HCT116 (cell line): ENCODE results near the gene SUGP1. TPM values are rescaled to one million over a fixed set of nuclear protein-coding genes. Genes with fewer than 3 reads are reported as not detected.

ENCODE experiments used
- ATAC-seq: fragments of 200-7000 bp; cut with Tn5 transposase; 2 replicates; pipeline ENCODE4 v1.9.1; 2020; ENCODE audit warnings: mild to moderate bottlenecking, moderate library complexity
- BruUV-seq: library from RNA; stranded (reverse); fragments of 400-500 nt; replicated peaks from 2 replicates; lab custom pipeline; 2021; lab: Mats Ljungman, UMichigan
- CTCF ChIA-PET: fragments of 300-600 bp; sonication (Branson Sonifier 250); formaldehyde crosslinking; loops from one replicate; lab custom pipeline; 2021; ENCODE audit warnings: antibody characterized with exemption; lab: Charles Lee
- POLR2A ChIA-PET: fragments of 300-600, 350-600 bp; sonication (Branson Sonifier 250); formaldehyde crosslinking; loops from one replicate; lab custom pipeline; 2021; ENCODE audit warnings: antibody characterized with exemption; lab: Charles Lee
- RAD21 ChIA-PET, 2 experiments: fragments of 300-600 bp; sonication (Branson Sonifier 250); formaldehyde crosslinking; loops; one replicate each; lab custom pipeline; 2023; ENCODE audit warnings: low total read pairs in 2 of 2; ENCODE audit not compliant: uncharacterized antibody in 2 of 2, unreplicated experiment in 2 of 2, low non-redundant PET in 1 of 2; lab: Charles Lee
- DNase-seq: peaks from one replicate; pipeline ENCODE4 v3.0.0-alpha.2; 2010; ENCODE audit warnings: low read depth, low spot score
- H2AFZ ChIP-seq: fragments of 200-600 bp; shearing (Covaris generic), sonication (generic); 2 replicates; pipeline ENCODE4 v1.6.1; 2017; ENCODE audit warnings: low read depth, mixed run types, mixed read lengths, antibody characterized with exemption, low read length; ENCODE audit not compliant: poor library complexity, severe bottlenecking
- H3K27ac ChIP-seq: 2 replicates; pipeline ENCODE4 v1.5.1; 2012; ENCODE audit warnings: low read depth, low read length
- H3K27me3 ChIP-seq: fragments of 200-600 bp; sonication (generic); 2 replicates; pipeline ENCODE4 v1.6.1; 2016; ENCODE audit warnings: mixed run types, low read length, mixed read lengths; ENCODE audit not compliant: insufficient read depth
- H3K36me3 ChIP-seq, 2 experiments: fragments of 200-500 bp in 1 of 2; fragments of 200-600 bp in 1 of 2; sonication (Bioruptor generic) in 1 of 2; sonication (generic) in 1 of 2; 2 replicates each; pipeline versions ENCODE4 v1.5.1 to v1.6.1; 2014 to 2016; ENCODE audit warnings: low read length in 2 of 2, inconsistent platforms in 1 of 2, mixed read lengths in 1 of 2, mixed run types in 1 of 2; ENCODE audit not compliant: insufficient read depth in 2 of 2, control insufficient read depth in 1 of 2
- H3K4me1 ChIP-seq, 2 experiments: fragments of 200-600 bp in 1 of 2; sonication (generic) in 1 of 2; 2 replicates each; pipeline versions ENCODE4 v1.5.1 to v1.6.1; 2012 to 2017; ENCODE audit warnings: low read length in 2 of 2, inconsistent platforms in 1 of 2, mild to moderate bottlenecking in 1 of 2, mixed read lengths in 1 of 2, mixed run types in 1 of 2, moderate library complexity in 1 of 2; ENCODE audit not compliant: insufficient read depth in 2 of 2, control insufficient read depth in 1 of 2
- H3K4me2 ChIP-seq: fragments of 200-600 bp; sonication (generic); 2 replicates; pipeline ENCODE4 v1.6.1; 2017; ENCODE audit warnings: mixed run types, low read length, mixed read lengths
- H3K4me3 ChIP-seq, 2 experiments: fragments of 200-600 bp in 1 of 2; sonication (generic) in 1 of 2; replicated peaks in 1 of 2; 2 replicates each; pipeline ENCODE4 v1.5.1; 2011 to 2016; ENCODE audit warnings: low read length in 2 of 2, control low read depth in 1 of 2, low read depth in 1 of 2, mild to moderate bottlenecking in 1 of 2, mixed read lengths in 1 of 2, mixed run types in 1 of 2
- H3K79me2 ChIP-seq: fragments of 200-600 bp; sonication (generic); 2 replicates; pipeline ENCODE4 v1.6.1; 2017; ENCODE audit warnings: mild to moderate bottlenecking, mixed run types, low read length, moderate library complexity, mixed read lengths; ENCODE audit not compliant: insufficient read depth
- H3K9ac ChIP-seq: fragments of 200-600 bp; sonication (generic); 2 replicates; pipeline ENCODE4 v1.6.1; 2016; ENCODE audit warnings: low read length, mixed read lengths
- H3K9me2 ChIP-seq: fragments of 200-600 bp; sonication (generic), shearing (Covaris generic); 2 replicates; pipeline ENCODE4 v1.6.1; 2017; ENCODE audit warnings: mixed run types, mild to moderate bottlenecking, moderate library complexity; ENCODE audit not compliant: insufficient read depth
- H3K9me3 ChIP-seq, 2 experiments: fragments of 200-500 bp in 1 of 2; fragments of 200-600 bp in 1 of 2; sonication (Bioruptor generic) in 1 of 2; sonication (generic) in 1 of 2; 2 replicates each; pipeline ENCODE4 v1.6.1; 2014 to 2017; ENCODE audit warnings: low read length in 2 of 2, mixed read lengths in 2 of 2, inconsistent platforms in 1 of 2, low read depth in 1 of 2, mild to moderate bottlenecking in 1 of 2, mixed run types in 1 of 2, moderate library complexity in 1 of 2; ENCODE audit not compliant: control insufficient read depth in 1 of 2, insufficient read depth in 1 of 2
- H4K20me1 ChIP-seq: fragments of 200-600 bp; sonication (generic), shearing (Covaris generic); 2 replicates; pipeline ENCODE4 v1.6.1; 2017; ENCODE audit warnings: mixed run types, mild to moderate bottlenecking, moderate library complexity; ENCODE audit not compliant: insufficient read depth
- CBX3 ChIP-seq: IDR thresholded peaks from 2 replicates; pipeline ENCODE4 v1.6.1; 2012; ENCODE audit warnings: low read depth
- CEBPB ChIP-seq: IDR thresholded peaks from 2 replicates; pipeline ENCODE4 v1.6.1; 2012; ENCODE audit warnings: low read depth
- EGR1 ChIP-seq: IDR thresholded peaks from 2 replicates; pipeline ENCODE4 v1.6.1; 2012; ENCODE audit warnings: low read depth
- FOSL1 ChIP-seq: IDR thresholded peaks from 2 replicates; pipeline ENCODE4 v1.6.1; 2012; ENCODE audit warnings: low read depth
- SP1 ChIP-seq: IDR thresholded peaks from 2 replicates; pipeline ENCODE4 v1.6.1; 2012; ENCODE audit warnings: low read depth
- SRF ChIP-seq: IDR thresholded peaks from 2 replicates; pipeline ENCODE4 v1.6.1; 2012; ENCODE audit warnings: low read depth
- ZNF274 ChIP-seq: fragments of 200-500 bp; sonication (Bioruptor generic); IDR thresholded peaks from 2 replicates; pipeline ENCODE4 v1.6.1; 2014; ENCODE audit warnings: mild to moderate bottlenecking, low read depth, low read length, inconsistent platforms
- intact Hi-C: fragments of 100-400 bp; cut with micrococcal nuclease; formaldehyde crosslinking; loops from 2 replicates; pipeline ENCODE4 v1.10.0; 2022
- total RNA-seq: library from RNA; stranded (reverse); gene quantifications from one replicate; pipeline ENCODE4 v1.2.1, GENCODE V29; 2021; ENCODE audit not compliant: unreplicated experiment
- TF ChIP-seq, protein P1 (sequence below): IDR thresholded peaks from 2 replicates; pipeline ENCODE4 v1.6.1; 2012
- TF ChIP-seq, protein P2 (sequence below): IDR thresholded peaks from 2 replicates; pipeline ENCODE4 v1.6.1; 2011; ENCODE audit warnings: mild to moderate bottlenecking, low read length, moderate library complexity; ENCODE audit not compliant: insufficient replicate concordance; ENCODE audit errors: extremely low read depth

SUGP1 gene
- total RNA-seq, 1 experiment from 2014 or later, result 47.6 TPM

DNA sequence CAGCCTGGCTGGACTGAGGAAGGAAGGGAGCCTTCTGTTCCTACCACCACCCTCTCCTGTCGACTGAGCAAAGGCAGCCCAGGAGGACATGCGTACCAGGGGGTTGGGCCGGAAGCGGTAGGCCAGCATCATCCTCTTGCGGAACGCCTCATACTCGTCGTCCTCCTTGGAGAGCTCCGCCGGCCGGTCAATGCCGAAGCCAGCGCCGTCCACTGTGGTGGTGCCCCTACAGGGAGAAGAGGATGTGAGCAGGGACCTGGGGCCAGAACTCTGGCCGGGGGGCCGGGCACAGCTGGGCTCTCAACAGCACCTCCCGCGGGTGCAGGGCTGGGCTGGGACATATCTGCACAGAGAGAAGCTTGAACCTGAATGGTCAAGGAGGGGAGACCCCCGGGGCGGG, 43.5 kb downstream of the SUGP1 start:
- Histone ChIP-seq H2AFZ (no peak overlapping the region), H3K4me3 (no peak overlapping the region), H3K36me3 (peaks cover 7 to 16% of the 10 kb centered on the region in 2 experiments; a peak in 3 of 4 replicates), H3K4me2 (no peak overlapping the region), H3K9ac (no peak overlapping the region), H3K9me3 (no peaks in the 10 kb centered on the region), H4K20me1 (no peaks in the 10 kb centered on the region), H3K79me2 (no peaks in the 10 kb centered on the region), H3K27ac (no peak overlapping the region), H3K9me2 (no peaks in the 10 kb centered on the region), H3K27me3 (no peaks in the 10 kb centered on the region), H3K4me1 (no peaks in the 10 kb centered on the region)
- TF ChIP-seq, protein P1, sequence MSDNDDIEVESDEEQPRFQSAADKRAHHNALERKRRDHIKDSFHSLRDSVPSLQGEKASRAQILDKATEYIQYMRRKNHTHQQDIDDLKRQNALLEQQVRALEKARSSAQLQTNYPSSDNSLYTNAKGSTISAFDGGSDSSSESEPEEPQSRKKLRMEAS, result no peak
- TF ChIP-seq FOSL1 (no peak), ZNF274 (no peak), CBX3 (no peak)
- intact Hi-C loops, result no loop called here
- no TSS peak for BruUV-seq
- no peak for DNase-seq
- ChIA-PET RAD21 (no interaction called here), POLR2A (no interaction called here), CTCF (no interaction called here)
- no peak for ATAC-seq

DNA sequence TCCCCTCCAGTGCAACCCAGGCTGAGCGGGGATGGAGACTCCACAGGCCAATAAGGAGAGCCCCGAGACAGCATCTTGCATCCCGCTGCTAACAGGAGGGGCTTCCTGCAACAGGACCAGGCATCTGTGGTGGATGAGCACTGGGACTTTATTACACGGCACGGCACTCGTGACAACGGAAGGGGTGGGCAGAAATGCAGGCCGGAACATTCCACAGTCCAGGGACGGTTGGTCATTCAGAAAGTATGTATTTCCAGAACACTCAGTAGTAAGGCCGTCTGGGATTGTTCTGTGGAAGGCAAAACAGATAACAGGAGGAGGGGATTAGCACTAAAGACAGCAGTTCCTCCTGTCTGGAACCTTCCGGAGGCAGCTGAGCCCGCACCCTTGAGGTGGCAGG, 43.9 kb downstream of the SUGP1 start:
- Histone ChIP-seq H3K9me3 (no peaks in the 10 kb centered on the region), H3K4me1 (no peaks in the 10 kb centered on the region), H3K9me2 (no peaks in the 10 kb centered on the region), H3K27ac (no peak overlapping the region), H3K9ac (no peak overlapping the region), H3K27me3 (no peaks in the 10 kb centered on the region), H2AFZ (no peak overlapping the region), H3K4me3 (no peak overlapping the region), H4K20me1 (no peaks in the 10 kb centered on the region), H3K4me2 (no peak overlapping the region)
- no TSS peak for BruUV-seq
- ChIA-PET CTCF (no interaction called here), POLR2A (no interaction called here)
- TF ChIP-seq FOSL1 (no peak), SP1 (no peak), SRF (no peak), EGR1 (no peak), CEBPB (no peak)
- TF ChIP-seq, protein P2, sequence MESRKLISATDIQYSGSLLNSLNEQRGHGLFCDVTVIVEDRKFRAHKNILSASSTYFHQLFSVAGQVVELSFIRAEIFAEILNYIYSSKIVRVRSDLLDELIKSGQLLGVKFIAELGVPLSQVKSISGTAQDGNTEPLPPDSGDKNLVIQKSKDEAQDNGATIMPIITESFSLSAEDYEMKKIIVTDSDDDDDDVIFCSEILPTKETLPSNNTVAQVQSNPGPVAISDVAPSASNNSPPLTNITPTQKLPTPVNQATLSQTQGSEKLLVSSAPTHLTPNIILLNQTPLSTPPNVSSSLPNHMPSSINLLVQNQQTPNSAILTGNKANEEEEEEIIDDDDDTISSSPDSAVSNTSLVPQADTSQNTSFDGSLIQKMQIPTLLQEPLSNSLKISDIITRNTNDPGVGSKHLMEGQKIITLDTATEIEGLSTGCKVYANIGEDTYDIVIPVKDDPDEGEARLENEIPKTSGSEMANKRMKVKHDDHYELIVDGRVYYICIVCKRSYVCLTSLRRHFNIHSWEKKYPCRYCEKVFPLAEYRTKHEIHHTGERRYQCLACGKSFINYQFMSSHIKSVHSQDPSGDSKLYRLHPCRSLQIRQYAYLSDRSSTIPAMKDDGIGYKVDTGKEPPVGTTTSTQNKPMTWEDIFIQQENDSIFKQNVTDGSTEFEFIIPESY, result no peak
- TF ChIP-seq, all 23 proteins: peak for 0
- DNase-seq (no peak), ATAC-seq (no peak)
- intact Hi-C loops, result no loop called here
- Histone ChIP-seq H3K36me3 (peaks cover 7 to 16% of the 10 kb centered on the region in 2 experiments; a peak in 3 of 4 replicates), H3K79me2 (no peaks in the 10 kb centered on the region)
- RAD21 ChIA-PET, result no interaction called here
